ENCODE data around the gene ERN1. TPM values are rescaled to one million over a fixed set of nuclear protein-coding genes. Genes with fewer than 3 reads are reported as not detected.

The ERN1 gene
- polyA plus RNA-seq, 1 donor (not counting 4 experiments of a cell fraction or from before 2014, with no cell fraction given): 7.1 TPM

DNA sequence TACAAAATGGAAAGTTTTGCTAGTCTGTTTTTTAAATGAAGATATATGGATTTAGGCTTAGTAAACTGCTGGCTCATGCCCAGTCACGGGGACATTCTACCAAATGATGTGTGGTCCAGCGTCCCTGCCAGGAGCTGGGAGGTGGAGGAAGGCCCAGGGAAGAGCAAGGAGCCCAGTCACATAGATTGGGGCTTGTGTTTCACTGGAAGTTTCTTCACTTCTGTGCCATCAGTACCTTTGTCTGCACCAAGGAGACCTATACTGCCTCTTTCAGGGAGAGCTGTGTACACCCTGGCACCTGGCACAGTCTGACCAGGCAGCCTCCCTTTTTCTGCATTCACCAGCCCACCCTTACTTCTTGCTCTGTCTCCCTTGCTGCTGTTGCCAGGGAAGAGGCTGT, 32.6 kb upstream of the ERN1 start:
- Histone ChIP-seq H3K27me3 (ENCODE audit: control insufficient read depth, extremely low read depth, insufficient read depth, low read length) (no peaks in the 10 kb centered on the region), H3K27ac (ENCODE audit: control insufficient read depth, insufficient read depth, low read length) (no peak overlapping the region), H3K79me2 (ENCODE audit: control insufficient read depth, insufficient read depth, low read length) (no peaks in the 10 kb centered on the region), H3K9me1 (ENCODE audit: control insufficient read depth, extremely low read depth, insufficient read depth, low read length) (no peaks in the 10 kb centered on the region), H3K9me3 (ENCODE audit: control insufficient read depth, low read depth, low read length) (no peaks in the 10 kb centered on the region), H3K4me2 (ENCODE audit: control insufficient read depth, extremely low read depth, insufficient read depth, low read depth, low read length) (no peak overlapping the region), H3K36me3 (ENCODE audit: control insufficient read depth in 2 of 2, extremely low read depth in 1 of 2, insufficient read depth in 2 of 2, low read length in 2 of 2) (peaks cover 21 to 25% of the 10 kb centered on the region in 2 experiments), H3K9ac (ENCODE audit: control insufficient read depth, extremely low read depth, insufficient read depth, low read length) (no peak overlapping the region), H2AFZ (ENCODE audit: control insufficient read depth, low read length) (no peak overlapping the region), H4K20me1 (ENCODE audit: control insufficient read depth, extremely low read depth, insufficient read depth, low read length) (no peaks in the 10 kb centered on the region), H3K4me1 (ENCODE audit: control insufficient read depth, extremely low read depth, insufficient read depth, low read length) (peaks cover 6% of the 10 kb centered on the region), H3K4me3 (ENCODE audit: control insufficient read depth in 2 of 3, extremely low read depth in 1 of 3, insufficient read depth in 2 of 3, low read depth in 1 of 3, low read length in 3 of 3) (no peak overlapping the region)
- no peak for DNase-seq (ENCODE audit: low read depth, low spot score)
- no peak for TF ChIP-seq EZH2 (IDR thresholded peaks at IDR 0.05; ENCODE audit: low read length)
- TF ChIP-seq, protein P1, sequence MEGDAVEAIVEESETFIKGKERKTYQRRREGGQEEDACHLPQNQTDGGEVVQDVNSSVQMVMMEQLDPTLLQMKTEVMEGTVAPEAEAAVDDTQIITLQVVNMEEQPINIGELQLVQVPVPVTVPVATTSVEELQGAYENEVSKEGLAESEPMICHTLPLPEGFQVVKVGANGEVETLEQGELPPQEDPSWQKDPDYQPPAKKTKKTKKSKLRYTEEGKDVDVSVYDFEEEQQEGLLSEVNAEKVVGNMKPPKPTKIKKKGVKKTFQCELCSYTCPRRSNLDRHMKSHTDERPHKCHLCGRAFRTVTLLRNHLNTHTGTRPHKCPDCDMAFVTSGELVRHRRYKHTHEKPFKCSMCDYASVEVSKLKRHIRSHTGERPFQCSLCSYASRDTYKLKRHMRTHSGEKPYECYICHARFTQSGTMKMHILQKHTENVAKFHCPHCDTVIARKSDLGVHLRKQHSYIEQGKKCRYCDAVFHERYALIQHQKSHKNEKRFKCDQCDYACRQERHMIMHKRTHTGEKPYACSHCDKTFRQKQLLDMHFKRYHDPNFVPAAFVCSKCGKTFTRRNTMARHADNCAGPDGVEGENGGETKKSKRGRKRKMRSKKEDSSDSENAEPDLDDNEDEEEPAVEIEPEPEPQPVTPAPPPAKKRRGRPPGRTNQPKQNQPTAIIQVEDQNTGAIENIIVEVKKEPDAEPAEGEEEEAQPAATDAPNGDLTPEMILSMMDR (optimal IDR thresholded peaks at IDR 0.05 in 1 of 3, IDR thresholded peaks at IDR 0.05 in 1 of 3, conservative IDR thresholded peaks at IDR 0.05 in 1 of 3; ENCODE audit: extremely low read depth in 1 of 3, insufficient read depth in 2 of 3, low read length in 3 of 3): no peak
- no peak for FAIRE-seq
- dilution Hi-C loops (cut with MboI; ENCODE audit: extremely low pct_ligation_motif_present, low sequenced_read_pairs): no loop called here

- no peak for TF ChIP-seq EZH2 (IDR thresholded peaks at IDR 0.05; ENCODE audit: low read length)
- TF ChIP-seq, protein P1 (optimal IDR thresholded peaks at IDR 0.05 in 1 of 3, IDR thresholded peaks at IDR 0.05 in 1 of 3, conservative IDR thresholded peaks at IDR 0.05 in 1 of 3; ENCODE audit: extremely low read depth in 1 of 3, insufficient read depth in 2 of 3, low read length in 3 of 3): no peak
- DNase-seq (ENCODE audit: low read depth, low spot score) (no peak), FAIRE-seq (peak; percentile 29)
- H3K4me2 ChIP-seq (ENCODE audit: control insufficient read depth, extremely low read depth, insufficient read depth, low read depth, low read length): no peak overlapping the region
- no peaks in the 10 kb centered on the region for H3K79me2 ChIP-seq (ENCODE audit: control insufficient read depth, insufficient read depth, low read length)
- no peak overlapping the region for H2AFZ ChIP-seq (ENCODE audit: control insufficient read depth, low read length)
- H3K4me1 ChIP-seq (ENCODE audit: control insufficient read depth, extremely low read depth, insufficient read depth, low read length): peaks cover 6% of the 10 kb centered on the region
- H3K36me3 ChIP-seq (ENCODE audit: control insufficient read depth in 2 of 2, extremely low read depth in 1 of 2, insufficient read depth in 2 of 2, low read length in 2 of 2): peaks cover 16 to 20% of the 10 kb centered on the region in 2 experiments
- no peaks in the 10 kb centered on the region for H3K9me3 ChIP-seq (ENCODE audit: control insufficient read depth, low read depth, low read length)
- H3K9me1 ChIP-seq (ENCODE audit: control insufficient read depth, extremely low read depth, insufficient read depth, low read length): no peaks in the 10 kb centered on the region
- dilution Hi-C loops (cut with MboI; ENCODE audit: extremely low pct_ligation_motif_present, low sequenced_read_pairs): no loop called here
- H4K20me1 ChIP-seq (ENCODE audit: control insufficient read depth, extremely low read depth, insufficient read depth, low read length): no peaks in the 10 kb centered on the region
- H3K27me3 ChIP-seq (ENCODE audit: control insufficient read depth, extremely low read depth, insufficient read depth, low read length): no peaks in the 10 kb centered on the region
- no peak overlapping the region for H3K27ac ChIP-seq (ENCODE audit: control insufficient read depth, insufficient read depth, low read length)
- no peak overlapping the region for H3K4me3 ChIP-seq (ENCODE audit: control insufficient read depth in 2 of 3, extremely low read depth in 1 of 3, insufficient read depth in 2 of 3, low read depth in 1 of 3, low read length in 3 of 3)
- H3K9ac ChIP-seq (ENCODE audit: control insufficient read depth, extremely low read depth, insufficient read depth, low read length): no peak overlapping the region
Measured at GRCh38 chr17:64161380-64162176, 31.6 kb upstream of the ERN1 start.
